Measurements from ENCODE around the gene COMMD6. TPM values are rescaled to one million over a fixed set of nuclear protein-coding genes. Genes with fewer than 3 reads are reported as not detected.

COMMD6 gene
- total RNA-seq, 2 donors from 2014 or later: 118 to 157 TPM

Other genes with a start within 250 kb of the COMMD6 start
- gene TBC1D4, start 55.7 kb downstream of the COMMD6 start, total RNA-seq: 10 to 100 TPM; 16.7 to 27.9 TPM
- gene UCHL3, start 11.9 kb upstream of the COMMD6 start, total RNA-seq: 10 to 100 TPM; 42.9 to 50.7 TPM
- 100 to 1,000 TPM; 118 to 193 TPM for gene LMO7, start 98.5 kb upstream of the COMMD6 start, total RNA-seq